Measurements from ENCODE around the gene ANO9. TPM values are rescaled to one million over a fixed set of nuclear protein-coding genes. Genes with fewer than 3 reads are reported as not detected.

Gene ANO9
- total RNA-seq, 1 experiment from 2014 or later = 0.17 TPM

- no peak for DNase-seq (ENCODE audit: low read depth)
Observed at GRCh38 chr11:452916-453527, 11.2 kb upstream of the ANO9 start.

- no peak for DNase-seq (ENCODE audit: low read depth)
Observed at GRCh38 chr11:452203-452744, 10.5 kb upstream of the ANO9 start.

- no peak for DNase-seq (ENCODE audit: low read depth)
Observed at GRCh38 chr11:451738-452137, 9.9 kb upstream of the ANO9 start.

- DNase-seq (ENCODE audit: low read depth) = peak; percentile 72
Observed at GRCh38 chr11:450809-451451, 9.1 kb upstream of the ANO9 start.

GRCh38 chr11:449889-450808 lies 8.3 kb upstream of the ANO9 start, which contains the start of gene PTDSS2:
PTDSS2 (plus strand) TSS chr11:450279; CDS start chr11:450456, 177 bp downstream.
- peak; percentile 97 for DNase-seq (ENCODE audit: low read depth)

- peak; percentile 92 for DNase-seq (ENCODE audit: low read depth)
Observed at GRCh38 chr11:447923-448731, 6.3 kb upstream of the ANO9 start.

GRCh38 chr11:446891-447290 lies 5.1 kb upstream of the ANO9 start:
- DNase-seq (ENCODE audit: low read depth) = no peak

- DNase-seq (ENCODE audit: low read depth) = no peak
Observed at GRCh38 chr11:445765-446588, 4.2 kb upstream of the ANO9 start.

- DNase-seq (ENCODE audit: low read depth) = no peak
Observed at GRCh38 chr11:444396-445144, 2.8 kb upstream of the ANO9 start.

GRCh38 chr11:443542-444199 lies 1.9 kb upstream of the ANO9 start:
- DNase-seq (ENCODE audit: low read depth) = peak; percentile 69

- DNase-seq (ENCODE audit: low read depth) = no peak
Observed at GRCh38 chr11:442611-443081, 835 bp upstream of the ANO9 start.

GRCh38 chr11:441043-441417 lies 781 bp downstream of the ANO9 start:
- no peak for DNase-seq (ENCODE audit: low read depth)

- DNase-seq (ENCODE audit: low read depth) = peak; percentile 29
Observed at GRCh38 chr11:440065-441042, 1.5 kb downstream of the ANO9 start.

- no peak for DNase-seq (ENCODE audit: low read depth)
Observed at GRCh38 chr11:439315-440064, 2.3 kb downstream of the ANO9 start.

GRCh38 chr11:438101-438844 lies 3.5 kb downstream of the ANO9 start:
- DNase-seq (ENCODE audit: low read depth) = no peak

- no peak for DNase-seq (ENCODE audit: low read depth)
Observed at GRCh38 chr11:437228-437870, 4.5 kb downstream of the ANO9 start.

Data from Daoy (cell line).